ENCODE results near the gene GRK6.

The GRK6 gene

GRCh38 chr5:177457852-177458681, 31.6 kb downstream of the GRK6 start:
- TF ChIP-seq POLR2AphosphoS5 (IDR thresholded peaks at IDR 0.05; ENCODE audit: low read depth, low read length) = no peak
- TF ChIP-seq REST (IDR thresholded peaks at IDR 0.05; ENCODE audit: insufficient read depth in 1 of 2, low read depth in 2 of 2, low read length in 2 of 2) = no peak
- no peak for TF ChIP-seq SIN3A (IDR thresholded peaks at IDR 0.05; ENCODE audit: borderline replicate concordance, insufficient read depth, low read length)
- TF ChIP-seq FOXP2 (optimal IDR thresholded peaks at IDR 0.05; ENCODE audit: borderline replicate concordance, extremely low read depth, extremely low read length, insufficient read depth) = no peak
- no peak for TF ChIP-seq TAF1 (IDR thresholded peaks at IDR 0.05; ENCODE audit: borderline replicate concordance, insufficient read depth, low read length)

GRCh38 chr5:177458912-177459350, 32.5 kb downstream of the GRK6 start:
- TF ChIP-seq POLR2AphosphoS5 (IDR thresholded peaks at IDR 0.05; ENCODE audit: low read depth, low read length) = no peak
- TF ChIP-seq SIN3A (IDR thresholded peaks at IDR 0.05; ENCODE audit: borderline replicate concordance, insufficient read depth, low read length) = no peak
- TF ChIP-seq TAF1 (IDR thresholded peaks at IDR 0.05; ENCODE audit: borderline replicate concordance, insufficient read depth, low read length) = no peak
- TF ChIP-seq REST (IDR thresholded peaks at IDR 0.05; ENCODE audit: insufficient read depth in 1 of 2, low read depth in 2 of 2, low read length in 2 of 2) = no peak
- TF ChIP-seq FOXP2 (optimal IDR thresholded peaks at IDR 0.05; ENCODE audit: borderline replicate concordance, extremely low read depth, extremely low read length, insufficient read depth) = no peak

GRCh38 chr5:177459357-177459756, 32.9 kb downstream of the GRK6 start:
- TF ChIP-seq FOXP2 (optimal IDR thresholded peaks at IDR 0.05; ENCODE audit: borderline replicate concordance, extremely low read depth, extremely low read length, insufficient read depth) = no peak
- TF ChIP-seq REST (IDR thresholded peaks at IDR 0.05; ENCODE audit: insufficient read depth in 1 of 2, low read depth in 2 of 2, low read length in 2 of 2) = no peak
- no peak for TF ChIP-seq TAF1 (IDR thresholded peaks at IDR 0.05; ENCODE audit: borderline replicate concordance, insufficient read depth, low read length)
- no peak for TF ChIP-seq POLR2AphosphoS5 (IDR thresholded peaks at IDR 0.05; ENCODE audit: low read depth, low read length)
- TF ChIP-seq SIN3A (IDR thresholded peaks at IDR 0.05; ENCODE audit: borderline replicate concordance, insufficient read depth, low read length) = no peak

- peak; percentile 37; the same call in 1 of the 2 replicates for TF ChIP-seq POLR2AphosphoS5 (IDR thresholded peaks at IDR 0.05; ENCODE audit: low read depth, low read length)
- no peak for TF ChIP-seq FOXP2 (optimal IDR thresholded peaks at IDR 0.05; ENCODE audit: borderline replicate concordance, extremely low read depth, extremely low read length, insufficient read depth)
Observed at GRCh38 chr5:177459819-177460628, 33.5 kb downstream of the GRK6 start.

- TF ChIP-seq POLR2AphosphoS5 (IDR thresholded peaks at IDR 0.05; ENCODE audit: low read depth, low read length) = no peak
- no peak for TF ChIP-seq SIN3A (IDR thresholded peaks at IDR 0.05; ENCODE audit: borderline replicate concordance, insufficient read depth, low read length)
- TF ChIP-seq TAF1 (IDR thresholded peaks at IDR 0.05; ENCODE audit: borderline replicate concordance, insufficient read depth, low read length) = no peak
- TF ChIP-seq FOXP2 (optimal IDR thresholded peaks at IDR 0.05; ENCODE audit: borderline replicate concordance, extremely low read depth, extremely low read length, insufficient read depth) = no peak
- no peak for TF ChIP-seq REST (IDR thresholded peaks at IDR 0.05; ENCODE audit: insufficient read depth in 1 of 2, low read depth in 2 of 2, low read length in 2 of 2)
Observed at GRCh38 chr5:177462021-177462670, 35.7 kb downstream of the GRK6 start.
